Measurements from ENCODE around the gene RSRC1.

RSRC1 gene

DNA sequence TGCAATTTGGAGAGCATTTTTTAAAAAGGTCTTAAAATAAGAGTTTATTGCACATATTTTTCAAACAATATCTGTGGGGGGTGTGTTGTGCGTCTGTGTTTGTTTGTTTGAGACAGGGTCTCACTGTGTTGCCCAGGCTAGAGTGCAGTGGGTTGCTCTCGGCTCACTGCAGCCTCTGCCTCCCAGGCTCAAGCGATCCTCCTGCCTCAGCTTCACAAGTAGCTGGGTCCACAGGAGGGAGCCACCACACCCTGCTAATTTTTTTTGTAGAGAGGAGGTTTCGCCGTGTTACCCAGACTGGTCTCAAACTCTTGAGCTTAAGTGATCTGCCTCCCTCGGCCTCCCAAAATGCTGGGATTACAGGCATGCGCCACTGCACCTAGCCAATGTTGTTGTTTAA, 463.8 kb downstream of the RSRC1 start:
- peaks cover 0 to 8% (median 2%) of the 10 kb centered on the region in 5 experiments for H3K27me3 ChIP-seq (replicated peaks in 2 of 5; ENCODE audit: control insufficient read depth in 4 of 5, insufficient read depth in 5 of 5, low read length in 4 of 5)
- H3K4me3 ChIP-seq (ENCODE audit: control insufficient read depth in 1 of 7, extremely low read depth in 1 of 7, insufficient read depth in 4 of 7, low read depth in 2 of 7, low read length in 6 of 7): no peak overlapping the region
- DNase-seq: no peak
- H3K36me3 ChIP-seq (ENCODE audit: control insufficient read depth in 4 of 4, insufficient read depth in 4 of 4, low read length in 3 of 4): no peaks in the 10 kb centered on the region
- peaks cover 0 to 5% (median 0%) of the 10 kb centered on the region in 5 experiments for H3K9me3 ChIP-seq (ENCODE audit: control extremely low read depth in 1 of 5, control insufficient read depth in 4 of 5, insufficient read depth in 2 of 5, low read depth in 1 of 5, low read length in 4 of 5)
- ChIA-PET POLR2A (no interaction called here), CTCF (no interaction called here)
- peaks cover 0 to 12% (median 9%) of the 10 kb centered on the region in 4 experiments for H3K4me1 ChIP-seq (ENCODE audit: control extremely low read depth in 1 of 4, control insufficient read depth in 4 of 4, insufficient read depth in 4 of 4, low read length in 3 of 4)
- no peak overlapping the region for H3K27ac ChIP-seq (ENCODE audit: insufficient read depth in 1 of 2, low read depth in 1 of 2, low read length in 2 of 2, poor library complexity in 1 of 2, severe bottlenecking in 2 of 2)
- 100% methylated on average over 3 of the region's 7 CpGs for WGBS (ENCODE audit: insufficient coverage)

DNA sequence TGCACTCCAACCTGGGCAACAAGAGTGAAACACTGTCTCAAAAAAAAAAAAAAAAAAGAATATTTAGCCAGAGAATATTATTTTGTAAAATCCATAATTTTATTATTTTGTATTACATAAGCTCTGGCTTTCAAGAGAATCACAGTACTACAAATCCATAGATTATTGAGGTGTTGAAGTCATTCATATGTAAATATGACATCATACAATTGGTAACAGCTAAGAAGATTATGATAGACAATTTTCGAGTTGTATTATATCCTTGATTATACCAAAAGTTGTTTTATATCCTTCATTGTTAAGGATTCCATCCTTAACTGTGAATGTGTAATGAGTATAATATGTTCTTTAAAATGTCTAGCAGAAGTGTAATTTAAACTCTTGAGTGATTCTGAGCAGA, 464.8 kb downstream of the RSRC1 start:
- Histone ChIP-seq H3K36me3 (ENCODE audit: control insufficient read depth in 4 of 4, insufficient read depth in 4 of 4, low read length in 3 of 4) (no peaks in the 10 kb centered on the region), H3K27ac (ENCODE audit: insufficient read depth in 1 of 2, low read depth in 1 of 2, low read length in 2 of 2, poor library complexity in 1 of 2, severe bottlenecking in 2 of 2) (no peak overlapping the region), H3K4me3 (ENCODE audit: control insufficient read depth in 1 of 7, extremely low read depth in 1 of 7, insufficient read depth in 4 of 7, low read depth in 2 of 7, low read length in 6 of 7) (no peak overlapping the region), H3K4me1 (ENCODE audit: control extremely low read depth in 1 of 4, control insufficient read depth in 4 of 4, insufficient read depth in 4 of 4, low read length in 3 of 4) (peaks cover 0 to 12% (median 9%) of the 10 kb centered on the region in 4 experiments), H3K9me3 (ENCODE audit: control extremely low read depth in 1 of 5, control insufficient read depth in 4 of 5, insufficient read depth in 2 of 5, low read depth in 1 of 5, low read length in 4 of 5) (peaks cover 0 to 5% (median 0%) of the 10 kb centered on the region in 5 experiments), H3K27me3 (replicated peaks in 2 of 5; ENCODE audit: control insufficient read depth in 4 of 5, insufficient read depth in 5 of 5, low read length in 4 of 5) (peaks cover 0 to 8% (median 2%) of the 10 kb centered on the region in 5 experiments)
- WGBS (ENCODE audit: insufficient coverage): no CpG with 5 or more reads among the region's 1 CpG
- DNase-seq: no peak
- ChIA-PET CTCF (no interaction called here), POLR2A (no interaction called here)

DNA sequence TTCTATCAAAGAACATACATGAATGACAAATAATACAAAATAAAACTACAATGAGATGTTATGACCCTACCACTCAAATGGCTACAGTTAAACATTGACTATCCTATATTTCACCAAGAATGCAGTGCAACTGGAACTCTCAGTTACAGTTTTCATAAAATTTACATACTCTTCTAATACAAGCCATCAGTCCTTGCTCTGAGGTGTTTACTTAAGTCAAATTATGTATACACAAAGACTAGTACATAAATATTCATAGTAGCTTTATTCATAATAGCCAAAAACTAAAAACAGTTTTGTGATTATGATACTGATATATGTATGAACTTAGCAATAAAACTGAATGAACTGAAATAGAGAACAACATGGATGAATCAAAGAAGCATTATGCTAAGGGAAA, 480.3 kb downstream of the RSRC1 start:
- POLR2A ChIA-PET: no interaction called here
- H3K4me3 ChIP-seq (ENCODE audit: control insufficient read depth in 1 of 7, extremely low read depth in 1 of 7, insufficient read depth in 4 of 7, low read depth in 2 of 7, low read length in 6 of 7): no peak overlapping the region
- no peaks in the 10 kb centered on the region for H3K4me1 ChIP-seq (ENCODE audit: control extremely low read depth in 1 of 4, control insufficient read depth in 4 of 4, insufficient read depth in 4 of 4, low read length in 3 of 4)
- CTCF ChIA-PET: no interaction called here
- H3K36me3 ChIP-seq (ENCODE audit: control insufficient read depth in 4 of 4, insufficient read depth in 4 of 4, low read length in 3 of 4): no peaks in the 10 kb centered on the region
- no peaks in the 10 kb centered on the region for H3K27me3 ChIP-seq (replicated peaks in 2 of 5; ENCODE audit: control insufficient read depth in 4 of 5, insufficient read depth in 5 of 5, low read length in 4 of 5)
- no peak overlapping the region for H3K27ac ChIP-seq (ENCODE audit: insufficient read depth in 1 of 2, low read depth in 1 of 2, low read length in 2 of 2, poor library complexity in 1 of 2, severe bottlenecking in 2 of 2)
- H3K9me3 ChIP-seq (ENCODE audit: control extremely low read depth in 1 of 5, control insufficient read depth in 4 of 5, insufficient read depth in 2 of 5, low read depth in 1 of 5, low read length in 4 of 5): no peaks in the 10 kb centered on the region
- no peak for DNase-seq
